Measurements from ENCODE around the gene PRPF38A. TPM values are rescaled to one million over a fixed set of nuclear protein-coding genes. Genes with fewer than 3 reads are reported as not detected.

PRPF38A gene
- total RNA-seq, 1 donor from 2014 or later, result 38.2 TPM

DNA sequence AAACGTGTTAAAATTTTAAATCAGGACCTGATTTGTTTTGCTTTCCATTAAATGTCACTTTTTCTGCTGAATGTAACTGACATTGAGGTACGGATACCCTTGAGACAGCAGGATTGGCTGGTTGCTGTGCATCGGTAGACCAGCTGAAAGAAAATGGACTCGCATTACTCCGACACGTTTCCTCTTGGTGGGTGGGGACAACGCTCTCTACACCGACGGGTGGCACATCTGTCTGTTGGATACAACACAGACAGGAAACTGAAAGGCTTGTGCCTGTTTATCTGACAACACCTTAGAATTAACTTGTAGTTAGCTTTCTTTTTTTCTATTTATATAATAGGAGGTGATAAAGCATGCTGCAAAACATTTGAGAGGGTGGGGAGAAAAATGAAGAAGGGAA is 19.4 kb downstream of the PRPF38A start:
- H3K27me3 ChIP-seq, result no peaks in the 10 kb centered on the region
- no peaks in the 10 kb centered on the region for H3K4me1 ChIP-seq
- no peak for ATAC-seq
- TF ChIP-seq, protein P1, sequence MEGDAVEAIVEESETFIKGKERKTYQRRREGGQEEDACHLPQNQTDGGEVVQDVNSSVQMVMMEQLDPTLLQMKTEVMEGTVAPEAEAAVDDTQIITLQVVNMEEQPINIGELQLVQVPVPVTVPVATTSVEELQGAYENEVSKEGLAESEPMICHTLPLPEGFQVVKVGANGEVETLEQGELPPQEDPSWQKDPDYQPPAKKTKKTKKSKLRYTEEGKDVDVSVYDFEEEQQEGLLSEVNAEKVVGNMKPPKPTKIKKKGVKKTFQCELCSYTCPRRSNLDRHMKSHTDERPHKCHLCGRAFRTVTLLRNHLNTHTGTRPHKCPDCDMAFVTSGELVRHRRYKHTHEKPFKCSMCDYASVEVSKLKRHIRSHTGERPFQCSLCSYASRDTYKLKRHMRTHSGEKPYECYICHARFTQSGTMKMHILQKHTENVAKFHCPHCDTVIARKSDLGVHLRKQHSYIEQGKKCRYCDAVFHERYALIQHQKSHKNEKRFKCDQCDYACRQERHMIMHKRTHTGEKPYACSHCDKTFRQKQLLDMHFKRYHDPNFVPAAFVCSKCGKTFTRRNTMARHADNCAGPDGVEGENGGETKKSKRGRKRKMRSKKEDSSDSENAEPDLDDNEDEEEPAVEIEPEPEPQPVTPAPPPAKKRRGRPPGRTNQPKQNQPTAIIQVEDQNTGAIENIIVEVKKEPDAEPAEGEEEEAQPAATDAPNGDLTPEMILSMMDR (IDR thresholded peaks at IDR 0.05), result no peak
- no peaks in the 10 kb centered on the region for H3K9me3 ChIP-seq
- peaks cover 55% of the 10 kb centered on the region for H3K36me3 ChIP-seq
- intact Hi-C loops (cut with DNase I), result no loop called here
- H3K4me3 ChIP-seq, result no peak overlapping the region
- no peak for DNase-seq
- H3K27ac ChIP-seq, result peak overlapping the region; percentile 31

DNA sequence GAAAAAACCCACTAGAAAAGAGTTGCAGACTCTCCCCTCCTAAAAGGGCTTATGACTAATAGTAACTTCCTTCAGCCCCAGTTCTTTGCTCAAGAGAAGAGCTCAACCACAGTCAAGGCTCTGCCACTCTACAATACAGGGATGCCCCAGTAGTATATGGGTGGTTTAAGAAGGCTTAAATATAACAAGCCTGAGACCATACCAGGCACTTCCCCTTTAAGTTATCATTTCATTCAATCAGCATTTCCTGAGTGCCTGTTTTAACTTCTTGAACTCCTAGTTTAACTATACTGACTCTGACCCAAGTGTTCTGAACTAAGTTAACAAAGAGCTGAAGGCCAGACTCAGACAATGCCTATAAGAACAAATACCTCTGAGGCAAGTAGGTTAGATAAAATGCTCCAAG is 19.8 kb downstream of the PRPF38A start:
- Histone ChIP-seq H3K9me3 (no peaks in the 10 kb centered on the region), H3K36me3 (peaks cover 50% of the 10 kb centered on the region), H3K27ac (peak overlapping the region; percentile 31), H3K4me1 (no peaks in the 10 kb centered on the region), H3K27me3 (no peaks in the 10 kb centered on the region), H3K4me3 (no peak overlapping the region)
- TF ChIP-seq, protein P1 (IDR thresholded peaks at IDR 0.05), result no peak
- DNase-seq (no peak), ATAC-seq (peak; percentile 43)
- intact Hi-C loops (cut with DNase I), result no loop called here

DNA sequence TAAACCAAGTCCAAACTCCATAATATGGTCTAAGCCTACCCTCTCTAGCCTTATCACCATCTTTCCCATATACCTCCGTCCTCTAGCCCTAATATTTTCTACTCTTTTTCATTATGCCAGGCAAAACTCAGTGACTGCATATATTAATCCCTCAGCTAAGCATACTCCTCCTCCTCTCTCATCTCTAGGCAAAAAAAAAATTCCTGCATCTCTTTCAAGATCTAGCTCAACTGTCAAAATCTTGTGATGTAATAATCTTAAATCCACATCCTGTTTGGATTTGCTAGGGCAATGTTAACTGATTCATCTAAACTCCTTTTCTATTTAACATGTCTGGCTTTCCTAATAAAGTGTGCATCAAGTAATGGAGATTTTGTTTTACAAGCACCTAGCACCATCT is 20.4 kb downstream of the PRPF38A start:
- no peak for ATAC-seq
- H3K27me3 ChIP-seq, result no peaks in the 10 kb centered on the region
- no peaks in the 10 kb centered on the region for H3K4me1 ChIP-seq
- H3K36me3 ChIP-seq, result peaks cover 45% of the 10 kb centered on the region
- DNase-seq, result no peak
- TF ChIP-seq, protein P1 (IDR thresholded peaks at IDR 0.05), result no peak
- no peak overlapping the region for H3K4me3 ChIP-seq
- no peaks in the 10 kb centered on the region for H3K9me3 ChIP-seq
- H3K27ac ChIP-seq, result no peak overlapping the region
- intact Hi-C loops (cut with DNase I), result no loop called here

DNA sequence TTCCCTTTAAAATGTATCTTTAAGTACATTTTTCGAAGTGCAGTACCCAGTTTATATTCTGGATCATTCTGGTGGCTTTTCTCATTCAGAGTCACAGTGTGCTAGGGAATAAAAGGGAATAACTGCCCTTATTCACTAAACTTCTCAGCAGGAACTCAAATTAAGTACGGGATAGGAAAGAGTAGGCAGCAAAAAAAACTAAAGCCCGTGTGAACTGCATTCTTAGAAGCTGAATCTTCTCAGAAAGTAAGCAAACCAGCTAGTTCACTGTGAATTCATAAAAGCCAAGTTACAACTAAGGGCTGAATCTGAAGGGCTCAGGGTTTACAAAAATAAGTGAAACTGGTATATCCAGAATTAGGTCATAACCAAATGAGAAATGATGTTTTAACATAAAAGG is 22.0 kb downstream of the PRPF38A start:
- no peak for ATAC-seq
- TF ChIP-seq, protein P1 (IDR thresholded peaks at IDR 0.05), result no peak
- Histone ChIP-seq H3K9me3 (no peaks in the 10 kb centered on the region), H3K36me3 (peaks cover 43% of the 10 kb centered on the region), H3K27me3 (no peaks in the 10 kb centered on the region), H3K4me1 (no peaks in the 10 kb centered on the region), H3K4me3 (no peak overlapping the region), H3K27ac (no peak overlapping the region)
- no peak for DNase-seq
- intact Hi-C loops (cut with DNase I), result no loop called here

DNA sequence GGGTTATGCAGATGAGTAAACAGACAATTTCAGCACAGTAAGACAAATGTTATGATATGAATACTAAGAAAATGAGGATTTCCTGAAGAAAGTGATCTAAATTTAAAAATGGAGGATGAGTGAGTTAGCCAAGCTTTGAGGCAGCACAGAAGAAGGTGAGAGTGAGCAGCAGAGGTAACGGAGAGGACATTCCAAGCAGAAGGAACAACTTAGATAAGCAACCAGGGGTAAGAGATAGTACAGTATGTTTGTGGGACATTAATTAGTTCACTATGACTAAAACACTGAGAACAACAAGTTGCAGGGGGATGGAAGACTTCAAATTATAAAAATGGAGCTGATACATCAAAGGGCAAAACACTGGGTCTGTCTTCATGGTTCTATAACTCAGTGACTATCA is 22.8 kb downstream of the PRPF38A start:
- Histone ChIP-seq H3K4me1 (no peaks in the 10 kb centered on the region), H3K4me3 (no peak overlapping the region), H3K27me3 (no peaks in the 10 kb centered on the region), H3K27ac (no peak overlapping the region), H3K36me3 (peaks cover 43% of the 10 kb centered on the region), H3K9me3 (no peaks in the 10 kb centered on the region)
- no peak for DNase-seq
- no peak for ATAC-seq
- intact Hi-C loops (cut with DNase I), result no loop called here
- TF ChIP-seq, protein P1 (IDR thresholded peaks at IDR 0.05), result no peak

DNA sequence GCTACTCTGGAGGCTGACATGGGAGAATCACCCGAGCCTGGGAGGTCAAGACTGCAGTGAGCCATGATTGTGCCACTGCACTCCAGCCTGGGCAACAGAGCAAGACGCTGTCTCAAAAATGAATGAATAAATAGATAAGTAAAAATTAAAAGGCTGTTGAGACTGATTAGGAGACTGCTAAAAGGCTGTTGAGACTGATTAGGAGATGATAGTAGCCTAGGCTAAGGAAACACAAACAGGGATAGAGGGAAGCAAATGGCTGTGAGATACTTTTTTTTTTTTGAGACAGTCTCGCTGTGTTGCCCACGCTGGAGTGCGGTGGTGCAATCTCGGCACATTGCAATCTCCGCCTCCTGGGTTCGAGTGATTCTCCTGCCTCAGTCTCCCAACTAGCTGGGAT is 28.4 kb downstream of the PRPF38A start:
- no peak overlapping the region for H3K27ac ChIP-seq
- intact Hi-C loops (cut with DNase I), result no loop called here
- ATAC-seq (no peak), DNase-seq (no peak)
- H3K4me3 ChIP-seq, result no peak overlapping the region
- no peaks in the 10 kb centered on the region for H3K4me1 ChIP-seq
- TF ChIP-seq, protein P1 (IDR thresholded peaks at IDR 0.05), result no peak
- H3K36me3 ChIP-seq, result peaks cover 75% of the 10 kb centered on the region
- H3K27me3 ChIP-seq, result no peaks in the 10 kb centered on the region
- no peaks in the 10 kb centered on the region for H3K9me3 ChIP-seq

Data from upper lobe of right lung (tissue), 1 donor.